VCaP (cell line): ENCODE results near the gene GTF2E1.

Source experiments
- H3K27ac ChIP-seq: fragments of 450-650 bp; 2 replicates; pipeline ENCODE4 v1.5.1; 2017
- TF ChIP-seq, protein P1 (sequence below): fragments of 450-650 bp; conservative IDR thresholded peaks from 2 replicates; pipeline ENCODE4 v1.5.1; 2017; ENCODE audit warnings: mild to moderate bottlenecking, moderate library complexity

Gene GTF2E1

DNA sequence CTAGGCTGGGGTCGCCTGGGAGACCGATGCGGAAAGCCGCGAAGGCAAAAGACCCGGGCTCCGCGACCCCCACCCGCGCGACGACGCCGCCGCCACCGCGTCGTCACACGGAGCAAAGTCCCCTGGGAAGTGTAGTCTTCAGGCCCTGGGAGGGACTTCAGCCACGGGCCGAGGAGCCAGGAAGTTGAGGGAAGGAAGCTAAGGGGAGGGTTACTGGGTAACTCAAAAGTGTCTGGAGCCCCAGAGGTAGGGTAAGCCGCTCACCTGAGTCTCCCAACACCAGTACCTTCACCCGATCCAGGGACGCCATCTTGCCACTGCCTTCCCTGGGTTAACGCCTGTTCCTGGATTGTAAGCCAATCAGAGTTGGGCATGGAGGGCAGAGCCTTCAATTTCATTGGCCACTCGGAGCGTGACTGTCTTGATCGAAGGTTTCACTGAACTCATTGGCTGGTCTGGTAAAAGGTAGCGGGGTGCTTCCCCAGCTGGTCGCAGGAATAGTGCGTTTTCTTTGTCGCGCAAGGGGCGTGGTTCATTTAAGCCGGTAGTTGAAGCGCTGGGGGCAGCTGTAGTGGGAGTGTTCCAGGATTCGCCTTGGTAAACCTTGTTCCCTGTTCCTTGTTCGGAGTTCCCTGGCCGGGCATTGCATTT is at the start of gene GTF2E1, which contains the start of gene RABL3:
TSS of gene GTF2E1 (plus strand) at position 547 of the 651 bp plus-strand sequence. CDS start 7,809 bp downstream, outside the sequence.
TSS of gene RABL3 (minus strand) at position 319 of the 651 bp plus-strand sequence. CDS start at position 310, 9 bp downstream.
- H3K27ac ChIP-seq = peak within 1 kb of the TSS; percentile 93
- TF ChIP-seq, protein P1, sequence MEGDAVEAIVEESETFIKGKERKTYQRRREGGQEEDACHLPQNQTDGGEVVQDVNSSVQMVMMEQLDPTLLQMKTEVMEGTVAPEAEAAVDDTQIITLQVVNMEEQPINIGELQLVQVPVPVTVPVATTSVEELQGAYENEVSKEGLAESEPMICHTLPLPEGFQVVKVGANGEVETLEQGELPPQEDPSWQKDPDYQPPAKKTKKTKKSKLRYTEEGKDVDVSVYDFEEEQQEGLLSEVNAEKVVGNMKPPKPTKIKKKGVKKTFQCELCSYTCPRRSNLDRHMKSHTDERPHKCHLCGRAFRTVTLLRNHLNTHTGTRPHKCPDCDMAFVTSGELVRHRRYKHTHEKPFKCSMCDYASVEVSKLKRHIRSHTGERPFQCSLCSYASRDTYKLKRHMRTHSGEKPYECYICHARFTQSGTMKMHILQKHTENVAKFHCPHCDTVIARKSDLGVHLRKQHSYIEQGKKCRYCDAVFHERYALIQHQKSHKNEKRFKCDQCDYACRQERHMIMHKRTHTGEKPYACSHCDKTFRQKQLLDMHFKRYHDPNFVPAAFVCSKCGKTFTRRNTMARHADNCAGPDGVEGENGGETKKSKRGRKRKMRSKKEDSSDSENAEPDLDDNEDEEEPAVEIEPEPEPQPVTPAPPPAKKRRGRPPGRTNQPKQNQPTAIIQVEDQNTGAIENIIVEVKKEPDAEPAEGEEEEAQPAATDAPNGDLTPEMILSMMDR = no peak

DNA sequence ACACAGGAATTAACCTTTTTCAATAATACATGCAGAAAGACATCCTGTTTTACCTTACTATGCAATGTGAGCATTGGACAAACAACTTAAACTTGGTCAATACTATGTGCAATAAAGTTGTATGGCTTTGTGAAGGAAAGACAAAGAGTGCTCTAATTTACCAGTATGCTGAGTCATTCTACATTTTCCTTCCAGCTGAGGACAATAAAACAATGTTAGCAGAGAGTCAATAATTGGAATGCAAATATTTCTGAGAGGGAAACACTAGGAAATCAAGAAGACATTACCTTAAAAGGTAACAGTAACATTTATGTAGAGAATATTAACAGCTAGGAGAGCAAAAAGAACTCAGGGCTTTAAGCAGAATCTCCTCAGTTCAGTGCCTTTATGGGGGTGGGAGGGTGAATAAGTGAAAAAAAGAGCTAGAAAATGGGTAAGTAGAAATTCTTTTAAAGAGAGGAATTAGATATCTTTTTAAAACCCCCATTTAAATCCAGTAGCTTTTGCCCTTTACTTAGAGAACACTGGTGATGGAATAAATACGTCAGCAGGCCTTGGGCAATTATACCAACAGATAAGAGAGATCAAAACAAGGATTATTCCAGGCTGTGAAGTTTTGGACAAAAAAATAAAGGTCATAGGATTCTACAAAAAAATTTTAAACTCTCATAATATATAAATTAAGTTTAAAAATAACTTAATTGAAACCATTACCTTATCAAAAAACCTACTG is 48.9 kb upstream of the GTF2E1 start:
- peak overlapping the region; percentile 83 for H3K27ac ChIP-seq
- TF ChIP-seq, protein P1 = no peak

DNA sequence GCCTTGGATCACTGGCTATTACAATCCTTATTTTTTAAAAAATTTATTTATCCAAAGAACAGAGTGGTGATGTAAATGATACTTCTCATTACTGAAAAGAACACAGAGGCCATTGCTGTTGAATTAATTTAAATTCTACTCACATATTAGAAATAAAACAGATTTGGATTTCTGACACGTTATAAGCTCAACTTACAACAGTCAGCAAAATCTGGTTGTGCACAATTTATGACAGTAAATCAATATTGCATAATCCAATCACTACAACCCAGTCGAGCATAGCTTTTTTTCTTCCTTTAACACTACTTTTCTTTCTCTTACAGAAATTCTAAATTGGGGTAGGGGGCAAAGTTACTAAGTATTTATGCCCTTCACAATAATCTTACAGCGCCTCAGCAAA is 43.2 kb upstream of the GTF2E1 start:
- H3K27ac ChIP-seq = no peak overlapping the region
- TF ChIP-seq, protein P1 = no peak

DNA sequence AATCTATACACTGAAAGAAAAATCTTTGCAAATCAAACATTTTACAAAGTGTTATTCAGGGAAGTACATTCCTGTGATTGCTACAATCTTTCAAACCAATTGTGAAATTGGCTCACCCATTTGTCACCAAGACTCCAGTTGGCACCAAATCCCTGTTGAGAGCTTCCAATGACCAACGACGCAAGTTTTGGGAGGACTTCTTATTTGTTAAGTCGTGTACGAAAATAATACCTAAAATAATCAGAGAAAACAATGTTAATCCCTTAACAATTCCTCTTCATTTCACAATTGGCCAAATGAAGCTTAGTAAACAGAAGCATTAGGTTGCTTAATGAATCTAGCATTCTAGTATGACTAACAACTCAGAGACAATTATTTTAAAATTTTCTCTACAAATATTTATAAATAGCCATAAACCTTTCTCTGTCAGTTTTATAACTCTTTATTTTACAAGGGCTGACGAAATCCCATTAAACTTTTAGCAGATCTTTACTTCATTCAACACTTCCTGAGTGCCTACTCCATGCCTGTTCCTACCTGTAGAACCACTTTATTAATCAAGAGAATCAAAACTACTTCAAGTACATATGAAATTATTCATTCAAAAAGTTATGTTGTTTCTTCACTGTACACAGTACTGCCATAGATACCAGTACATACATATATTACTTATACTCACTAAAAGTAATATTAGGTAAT is 36.5 kb upstream of the GTF2E1 start:
- TF ChIP-seq, protein P1 = no peak
- H3K27ac ChIP-seq = peak overlapping the region; percentile 57

DNA sequence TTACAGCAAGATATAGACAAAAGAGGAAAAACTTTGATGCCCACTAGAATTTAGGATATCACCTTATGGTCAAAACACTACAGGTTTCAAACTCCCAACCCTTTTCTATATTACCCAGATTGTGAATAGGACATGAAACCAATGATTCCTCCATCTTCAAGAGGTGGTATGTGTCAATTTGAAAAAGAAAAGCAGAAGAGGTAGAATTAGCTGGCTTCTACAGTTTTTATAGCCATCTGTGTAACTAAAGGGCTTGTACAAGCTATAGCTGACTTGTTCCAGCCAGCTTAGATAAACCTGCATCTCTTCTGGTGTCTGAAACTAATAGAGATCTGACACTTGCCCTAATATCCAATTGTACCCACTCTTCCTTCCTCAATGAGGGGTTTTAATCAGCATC is 35.6 kb upstream of the GTF2E1 start:
- TF ChIP-seq, protein P1 = no peak
- peak overlapping the region; percentile 57 for H3K27ac ChIP-seq

DNA sequence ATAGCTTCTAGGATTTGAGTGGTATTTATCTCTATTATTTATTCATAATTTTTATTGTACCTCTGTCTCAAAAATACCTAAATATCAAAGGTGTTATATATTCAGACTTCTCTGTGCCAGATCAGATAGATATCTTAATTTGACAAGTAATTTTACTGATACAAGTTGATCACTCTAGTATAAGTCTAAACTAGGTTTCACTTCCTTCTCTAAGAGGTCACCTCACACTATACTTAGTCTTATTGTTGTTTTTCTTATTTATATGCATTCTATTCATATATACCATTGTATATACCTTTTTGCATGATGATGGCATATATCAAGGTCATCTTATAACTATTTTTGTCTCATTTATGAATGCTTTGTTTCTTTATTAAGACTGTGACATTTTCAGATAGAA is 34.1 kb upstream of the GTF2E1 start:
- TF ChIP-seq, protein P1 = no peak
- no peak overlapping the region for H3K27ac ChIP-seq

DNA sequence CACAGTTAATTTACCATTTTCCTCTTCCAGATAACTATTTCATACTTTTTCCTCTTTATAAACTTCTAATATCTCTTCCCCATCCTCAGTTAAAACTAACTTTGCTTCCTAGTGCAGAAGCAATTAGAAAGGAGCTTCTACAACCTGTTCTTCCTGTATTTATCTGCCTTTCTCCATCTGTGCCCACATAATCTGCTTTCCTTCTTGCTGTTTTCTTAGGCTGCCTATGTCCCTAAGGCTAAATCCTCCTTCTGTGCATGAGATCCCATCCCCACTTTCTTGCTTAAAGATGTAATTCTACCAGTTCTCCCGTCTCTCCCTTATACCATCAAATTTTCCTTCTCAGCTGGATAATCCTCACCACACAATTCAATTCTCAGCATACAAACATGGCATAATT is 32.2 kb upstream of the GTF2E1 start:
- TF ChIP-seq, protein P1 = no peak
- no peak overlapping the region for H3K27ac ChIP-seq
